Neural progenitor cell (in vitro differentiated cells): ENCODE data around the gene ATP6V0E2.

Experiments used
- EZH2 ChIP-seq: fragments of 200-600 bp; sonication (generic); IDR thresholded peaks from 2 replicates; pipeline ENCODE4 v1.6.1; 2017; ENCODE audit warnings: antibody characterized with exemption, mild to moderate bottlenecking, moderate library complexity
- TF ChIP-seq, protein P1 (sequence below): fragments of 200-600 bp; sonication (generic); IDR thresholded peaks from 2 replicates; pipeline ENCODE4 v1.5.1; 2017; ENCODE audit warnings: antibody characterized with exemption, mild to moderate bottlenecking

DNA sequence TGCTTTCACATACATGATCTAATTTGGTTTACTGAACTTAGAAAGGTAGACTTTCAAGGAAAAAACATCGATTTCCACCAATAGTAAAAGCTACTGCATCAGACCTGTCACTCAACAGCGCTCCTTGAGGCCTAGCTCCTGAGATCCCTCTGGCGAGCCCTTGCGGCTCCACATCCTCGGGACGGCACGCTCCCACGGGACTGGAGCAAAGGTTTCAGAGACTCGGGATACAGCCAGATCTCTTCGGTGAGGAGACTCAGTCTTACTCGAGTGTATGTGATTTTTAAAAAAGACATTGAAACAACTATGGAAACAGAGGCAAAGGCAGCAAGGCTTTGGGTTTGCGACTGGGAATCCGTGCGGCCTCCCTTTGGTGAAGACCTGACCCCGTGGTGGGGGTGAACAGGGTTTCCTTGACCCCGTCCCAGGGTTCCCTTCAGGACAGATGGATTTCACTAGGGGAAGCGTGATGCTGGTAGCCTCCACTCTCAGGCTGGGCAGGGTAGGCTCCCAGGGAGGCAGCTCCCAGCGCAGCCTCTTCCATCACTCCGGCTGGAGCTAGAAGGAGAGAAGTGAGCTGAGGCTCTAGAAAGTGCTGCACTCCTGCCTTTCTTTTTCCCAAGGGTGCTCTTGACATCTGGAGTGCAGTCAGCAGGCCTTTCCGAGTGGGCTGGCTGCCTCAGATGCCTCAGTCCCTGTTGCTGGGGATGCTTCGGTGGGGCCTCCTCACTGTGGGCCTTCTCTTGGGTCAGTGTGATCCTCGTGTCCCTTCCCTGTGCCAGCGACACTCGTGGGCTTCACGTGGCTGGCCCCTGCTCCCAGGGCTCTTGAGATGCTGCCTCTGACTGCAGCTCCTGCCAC, 5.8 kb upstream of the ATP6V0E2 start:
- TF ChIP-seq, protein P1, sequence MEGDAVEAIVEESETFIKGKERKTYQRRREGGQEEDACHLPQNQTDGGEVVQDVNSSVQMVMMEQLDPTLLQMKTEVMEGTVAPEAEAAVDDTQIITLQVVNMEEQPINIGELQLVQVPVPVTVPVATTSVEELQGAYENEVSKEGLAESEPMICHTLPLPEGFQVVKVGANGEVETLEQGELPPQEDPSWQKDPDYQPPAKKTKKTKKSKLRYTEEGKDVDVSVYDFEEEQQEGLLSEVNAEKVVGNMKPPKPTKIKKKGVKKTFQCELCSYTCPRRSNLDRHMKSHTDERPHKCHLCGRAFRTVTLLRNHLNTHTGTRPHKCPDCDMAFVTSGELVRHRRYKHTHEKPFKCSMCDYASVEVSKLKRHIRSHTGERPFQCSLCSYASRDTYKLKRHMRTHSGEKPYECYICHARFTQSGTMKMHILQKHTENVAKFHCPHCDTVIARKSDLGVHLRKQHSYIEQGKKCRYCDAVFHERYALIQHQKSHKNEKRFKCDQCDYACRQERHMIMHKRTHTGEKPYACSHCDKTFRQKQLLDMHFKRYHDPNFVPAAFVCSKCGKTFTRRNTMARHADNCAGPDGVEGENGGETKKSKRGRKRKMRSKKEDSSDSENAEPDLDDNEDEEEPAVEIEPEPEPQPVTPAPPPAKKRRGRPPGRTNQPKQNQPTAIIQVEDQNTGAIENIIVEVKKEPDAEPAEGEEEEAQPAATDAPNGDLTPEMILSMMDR: no peak
- no peak for TF ChIP-seq EZH2
